ENCODE results near the gene KHDRBS2. TPM values are rescaled to one million over a fixed set of nuclear protein-coding genes. Genes with fewer than 3 reads are reported as not detected.

Gene KHDRBS2
- total and polyA plus RNA-seq, 2 donors (not counting 3 experiments of a cell fraction or from before 2014, with no cell fraction given) = not detected

DNA sequence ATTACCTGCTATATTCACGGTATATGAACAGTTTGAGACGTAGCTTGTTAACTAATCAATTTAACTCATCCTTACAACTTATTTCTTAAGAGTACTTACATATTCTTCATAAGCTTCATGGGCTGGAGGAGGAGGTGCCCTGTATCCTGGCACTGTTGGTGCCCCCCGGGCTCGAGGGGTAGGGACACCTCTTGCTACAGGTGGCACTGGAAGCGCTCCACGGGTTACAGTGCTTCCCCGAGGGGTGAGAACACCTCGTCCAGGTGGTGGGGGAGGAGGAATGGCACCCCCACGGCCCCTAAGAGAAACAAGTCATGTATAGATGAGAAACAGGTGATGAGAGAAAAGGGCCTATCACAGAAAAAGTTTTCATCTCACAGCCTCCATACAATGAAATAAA is 391.5 kb downstream of the KHDRBS2 start:
- ChIA-PET POLR2A (no interaction called here), CTCF (no interaction called here)
- intact Hi-C loops (cut with micrococcal nuclease) (no loop called here), dilution Hi-C loops (cut with MboI; ENCODE audit: extremely low pct_ligation_motif_present, low sequenced_read_pairs) (no loop called here)
- no peaks in the 10 kb centered on the region for H3K27me3 ChIP-seq (ENCODE audit: control insufficient read depth in 2 of 2, insufficient read depth in 2 of 2, low read length in 2 of 2)
- H4K20me1 ChIP-seq (replicated peaks; ENCODE audit: control insufficient read depth, extremely low read depth, insufficient read depth, low read length) = no peaks in the 10 kb centered on the region
- no peaks in the 10 kb centered on the region for H3K4me1 ChIP-seq (ENCODE audit: control insufficient read depth, extremely low read depth, insufficient read depth, low read length)
- peaks cover 2% of the 10 kb centered on the region for H3K9me3 ChIP-seq (replicated peaks; ENCODE audit: control insufficient read depth, insufficient read depth, low read length)
- FAIRE-seq (no peak), DNase-seq (ENCODE audit: low read depth, low spot score) (no peak)
- H3K36me3 ChIP-seq (ENCODE audit: control insufficient read depth in 2 of 2, extremely low read depth in 1 of 2, insufficient read depth in 2 of 2, low read length in 2 of 2) = no peaks in the 10 kb centered on the region
- H3K9ac ChIP-seq (replicated peaks; ENCODE audit: extremely low read depth, insufficient read depth, low read length) = no peak overlapping the region
- H3K27ac ChIP-seq (ENCODE audit: insufficient read depth, low read depth, low read length) = no peak overlapping the region
- H3K79me2 ChIP-seq (ENCODE audit: control insufficient read depth, insufficient read depth, low read length) = no peaks in the 10 kb centered on the region
- H3K4me3 ChIP-seq (replicated peaks in 1 of 3; ENCODE audit: insufficient read depth in 1 of 3, low read depth in 1 of 3, low read length in 3 of 3) = no peak overlapping the region
- no TSS peak for BruUV-seq (replicated peaks)
- no peak overlapping the region for H3K4me2 ChIP-seq (ENCODE audit: insufficient read depth, low read length)
- H2AFZ ChIP-seq (ENCODE audit: low read depth, low read length) = no peak overlapping the region
- H3K9me1 ChIP-seq (replicated peaks; ENCODE audit: control insufficient read depth, extremely low read depth, insufficient read depth, low read length) = no peaks in the 10 kb centered on the region
- TF ChIP-seq POLR2AphosphoS5 (IDR thresholded peaks at IDR 0.05; ENCODE audit: insufficient read depth, low read depth, low read length) (no peak), GATA2 (IDR thresholded peaks at IDR 0.05; ENCODE audit: insufficient read depth, insufficient read length, low read depth, low read length) (no peak), POLR2A (IDR thresholded peaks at IDR 0.05; ENCODE audit: low read depth, low read length) (no peak), JUN (IDR thresholded peaks at IDR 0.05; ENCODE audit: borderline replicate concordance, insufficient read depth, insufficient read length, low read depth) (no peak)
- TF ChIP-seq, protein P1, sequence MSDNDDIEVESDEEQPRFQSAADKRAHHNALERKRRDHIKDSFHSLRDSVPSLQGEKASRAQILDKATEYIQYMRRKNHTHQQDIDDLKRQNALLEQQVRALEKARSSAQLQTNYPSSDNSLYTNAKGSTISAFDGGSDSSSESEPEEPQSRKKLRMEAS (IDR thresholded peaks at IDR 0.05; ENCODE audit: insufficient read depth, insufficient read length) = no peak

DNA sequence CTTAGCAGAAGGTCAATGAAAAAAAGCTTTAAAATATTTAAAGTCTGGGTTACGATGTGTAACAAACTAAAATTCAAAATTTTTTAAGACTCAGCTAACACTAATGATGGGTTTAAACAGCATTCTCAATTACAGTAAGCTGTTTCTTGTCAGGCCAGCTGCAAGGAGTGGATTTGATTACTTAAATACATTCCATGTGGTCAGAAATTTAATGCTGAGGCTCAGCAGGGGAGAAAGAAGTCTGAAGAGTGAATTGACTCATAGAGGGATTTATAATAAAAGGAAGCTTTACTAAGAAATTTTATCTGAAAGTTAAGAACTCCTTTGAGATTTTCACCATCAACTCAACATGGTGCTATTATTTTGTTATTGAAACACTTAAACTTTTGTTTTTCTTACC is 398.6 kb downstream of the KHDRBS2 start:
- DNase-seq (ENCODE audit: low read depth, low spot score) (no peak), FAIRE-seq (no peak)
- no peaks in the 10 kb centered on the region for H3K9me3 ChIP-seq (replicated peaks; ENCODE audit: control insufficient read depth, insufficient read depth, low read length)
- H3K27ac ChIP-seq (ENCODE audit: insufficient read depth, low read depth, low read length) = no peak overlapping the region
- H3K4me3 ChIP-seq (replicated peaks in 1 of 3; ENCODE audit: insufficient read depth in 1 of 3, low read depth in 1 of 3, low read length in 3 of 3) = no peak overlapping the region
- dilution Hi-C loops (cut with MboI; ENCODE audit: extremely low pct_ligation_motif_present, low sequenced_read_pairs) = no loop called here
- no peaks in the 10 kb centered on the region for H3K79me2 ChIP-seq (ENCODE audit: control insufficient read depth, insufficient read depth, low read length)
- no peaks in the 10 kb centered on the region for H3K36me3 ChIP-seq (ENCODE audit: control insufficient read depth in 2 of 2, extremely low read depth in 1 of 2, insufficient read depth in 2 of 2, low read length in 2 of 2)
- ChIA-PET CTCF (no interaction called here), POLR2A (no interaction called here)
- H3K9ac ChIP-seq (replicated peaks; ENCODE audit: extremely low read depth, insufficient read depth, low read length) = no peak overlapping the region
- H4K20me1 ChIP-seq (replicated peaks; ENCODE audit: control insufficient read depth, extremely low read depth, insufficient read depth, low read length) = no peaks in the 10 kb centered on the region
- no peaks in the 10 kb centered on the region for H3K9me1 ChIP-seq (replicated peaks; ENCODE audit: control insufficient read depth, extremely low read depth, insufficient read depth, low read length)
- intact Hi-C loops (cut with micrococcal nuclease) = no loop called here
- no peaks in the 10 kb centered on the region for H3K4me1 ChIP-seq (ENCODE audit: control insufficient read depth, extremely low read depth, insufficient read depth, low read length)
- no peak overlapping the region for H2AFZ ChIP-seq (ENCODE audit: low read depth, low read length)
- no peak overlapping the region for H3K4me2 ChIP-seq (ENCODE audit: insufficient read depth, low read length)
- H3K27me3 ChIP-seq (ENCODE audit: control insufficient read depth in 2 of 2, insufficient read depth in 2 of 2, low read length in 2 of 2) = no peaks in the 10 kb centered on the region
- TF ChIP-seq GATA2 (IDR thresholded peaks at IDR 0.05; ENCODE audit: insufficient read depth, insufficient read length, low read depth, low read length) (no peak), POLR2A (IDR thresholded peaks at IDR 0.05; ENCODE audit: low read depth, low read length) (no peak), JUN (IDR thresholded peaks at IDR 0.05; ENCODE audit: borderline replicate concordance, insufficient read depth, insufficient read length, low read depth) (no peak), MYC (IDR thresholded peaks at IDR 0.05; ENCODE audit: low read depth, low read length) (no peak), EZH2 (IDR thresholded peaks at IDR 0.05; ENCODE audit: borderline replicate concordance, low read depth, low read length, severe bottlenecking) (no peak), POLR2AphosphoS5 (IDR thresholded peaks at IDR 0.05; ENCODE audit: insufficient read depth, low read depth, low read length) (no peak), FOS (IDR thresholded peaks at IDR 0.05; ENCODE audit: borderline replicate concordance, insufficient read depth, low read length) (no peak)
- TF ChIP-seq, protein P2, sequence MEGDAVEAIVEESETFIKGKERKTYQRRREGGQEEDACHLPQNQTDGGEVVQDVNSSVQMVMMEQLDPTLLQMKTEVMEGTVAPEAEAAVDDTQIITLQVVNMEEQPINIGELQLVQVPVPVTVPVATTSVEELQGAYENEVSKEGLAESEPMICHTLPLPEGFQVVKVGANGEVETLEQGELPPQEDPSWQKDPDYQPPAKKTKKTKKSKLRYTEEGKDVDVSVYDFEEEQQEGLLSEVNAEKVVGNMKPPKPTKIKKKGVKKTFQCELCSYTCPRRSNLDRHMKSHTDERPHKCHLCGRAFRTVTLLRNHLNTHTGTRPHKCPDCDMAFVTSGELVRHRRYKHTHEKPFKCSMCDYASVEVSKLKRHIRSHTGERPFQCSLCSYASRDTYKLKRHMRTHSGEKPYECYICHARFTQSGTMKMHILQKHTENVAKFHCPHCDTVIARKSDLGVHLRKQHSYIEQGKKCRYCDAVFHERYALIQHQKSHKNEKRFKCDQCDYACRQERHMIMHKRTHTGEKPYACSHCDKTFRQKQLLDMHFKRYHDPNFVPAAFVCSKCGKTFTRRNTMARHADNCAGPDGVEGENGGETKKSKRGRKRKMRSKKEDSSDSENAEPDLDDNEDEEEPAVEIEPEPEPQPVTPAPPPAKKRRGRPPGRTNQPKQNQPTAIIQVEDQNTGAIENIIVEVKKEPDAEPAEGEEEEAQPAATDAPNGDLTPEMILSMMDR (IDR thresholded peaks at IDR 0.05; ENCODE audit: extremely low read depth in 1 of 2, insufficient read depth in 1 of 2, low read depth in 1 of 2, low read length in 2 of 2) = no peak
- TF ChIP-seq, protein P1 (IDR thresholded peaks at IDR 0.05; ENCODE audit: insufficient read depth, insufficient read length) = no peak
- BruUV-seq (replicated peaks) = no TSS peak

Measured in endothelial cell of umbilical vein (primary cell).